Calu3 (cell line): ENCODE data around the gene ALS2. TPM values are rescaled to one million over a fixed set of nuclear protein-coding genes. Genes with fewer than 3 reads are reported as not detected.
"Not testable (repeated sequence)": the region's sequence is repeated elsewhere in the genome, so short reads cannot be mapped to it uniquely, and the experiment has no call there.

Source experiments
- BruUV-seq: library from RNA; stranded (reverse); fragments of 400-500 nt; replicated peaks from 2 replicates; lab custom pipeline; 2021; lab: Mats Ljungman, UMichigan
- CTCF ChIA-PET: fragments of 300-600 bp; sonication (Branson Sonifier 250); formaldehyde crosslinking; loops from one replicate; lab custom pipeline; 2022; ENCODE audit warnings: antibody characterized with exemption; lab: Charles Lee
- DNase-seq: peaks from one replicate; pipeline ENCODE4 v3.0.0; 2022
- H3K27ac Mint-ChIP-seq: one replicate; pipeline ENCODE4 v1.8.0; 2022; ENCODE audit warnings: mixed read lengths; ENCODE audit not compliant: unreplicated experiment
- H3K27me3 Mint-ChIP-seq: one replicate; pipeline ENCODE4 v1.8.0; 2022; ENCODE audit warnings: mixed read lengths; ENCODE audit not compliant: unreplicated experiment
- H3K36me3 Mint-ChIP-seq: one replicate; pipeline ENCODE4 v1.8.0; 2022; ENCODE audit warnings: mild to moderate bottlenecking, moderate library complexity, mixed read lengths; ENCODE audit not compliant: insufficient read depth, unreplicated experiment
- H3K4me1 Mint-ChIP-seq: one replicate; pipeline ENCODE4 v1.8.0; 2022; ENCODE audit warnings: mild to moderate bottlenecking, low read depth, mixed read lengths; ENCODE audit not compliant: unreplicated experiment
- H3K4me3 Mint-ChIP-seq: one replicate; pipeline ENCODE4 v1.8.0; 2022; ENCODE audit warnings: mild to moderate bottlenecking, low read depth, moderate library complexity, mixed read lengths; ENCODE audit not compliant: unreplicated experiment
- H3K9me3 Mint-ChIP-seq: one replicate; pipeline ENCODE4 v1.8.0; 2022; ENCODE audit warnings: low read depth, mixed read lengths; ENCODE audit not compliant: unreplicated experiment
- CTCF ChIP-seq: fragments of 200-600 bp; IDR thresholded peaks from one replicate; pipeline ENCODE4 v1.8.0; 2022; ENCODE audit warnings: antibody characterized with exemption; ENCODE audit not compliant: unreplicated experiment
- intact Hi-C: fragments of 100-400 bp; cut with micrococcal nuclease; formaldehyde crosslinking; loops from one replicate; pipeline ENCODE4 v1.10.0; 2022; ENCODE audit not compliant: unreplicated experiment
- total RNA-seq: library from RNA; stranded (reverse); gene quantifications from 2 replicates; pipeline ENCODE4 v1.2.3, GENCODE V29; 2022

Gene ALS2
- total RNA-seq, 1 experiment from 2014 or later = 29.0 TPM

DNA sequence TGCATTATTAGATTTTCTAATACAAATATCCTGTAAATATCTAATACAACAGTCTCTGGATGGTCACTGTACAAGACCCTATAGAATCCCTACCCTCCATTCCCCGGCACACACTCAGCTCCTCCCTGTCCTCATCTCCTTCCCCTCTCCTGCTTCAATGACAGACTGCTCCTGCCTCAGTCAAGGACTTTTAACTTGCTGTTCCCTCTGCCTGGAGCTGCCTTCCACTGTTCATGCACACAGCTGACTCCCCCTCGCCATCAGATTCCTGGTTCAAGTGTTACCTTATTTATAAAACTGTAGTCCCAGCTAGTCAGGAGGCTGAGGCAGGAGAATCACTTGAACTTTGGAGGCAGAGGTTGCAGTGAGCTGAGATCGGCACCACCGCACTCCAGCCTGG lies 28.9 kb upstream of the ALS2 start:
- DNase-seq = no peak
- Mint-ChIP-seq H3K9me3 (no peaks in the 10 kb centered on the region), H3K36me3 (no peaks in the 10 kb centered on the region), H3K27ac (no peak overlapping the region), H3K4me3 (no peak overlapping the region), H3K27me3 (no peaks in the 10 kb centered on the region), H3K4me1 (no peaks in the 10 kb centered on the region)
- CTCF ChIA-PET = no interaction called here
- TF ChIP-seq CTCF = no peak
- BruUV-seq = no TSS peak
- intact Hi-C loops = no loop called here

GRCh38 chr2:201808027-201808426 lies 27.3 kb upstream of the ALS2 start:
- Mint-ChIP-seq H3K27ac (no peak overlapping the region), H3K4me3 (no peak overlapping the region), H3K27me3 (no peaks in the 10 kb centered on the region), H3K9me3 (no peaks in the 10 kb centered on the region), H3K36me3 (no peaks in the 10 kb centered on the region), H3K4me1 (no peaks in the 10 kb centered on the region)
- no peak for TF ChIP-seq CTCF
- BruUV-seq = no TSS peak
- intact Hi-C loops = no loop called here
- CTCF ChIA-PET = no interaction called here
- no peak for DNase-seq

DNA sequence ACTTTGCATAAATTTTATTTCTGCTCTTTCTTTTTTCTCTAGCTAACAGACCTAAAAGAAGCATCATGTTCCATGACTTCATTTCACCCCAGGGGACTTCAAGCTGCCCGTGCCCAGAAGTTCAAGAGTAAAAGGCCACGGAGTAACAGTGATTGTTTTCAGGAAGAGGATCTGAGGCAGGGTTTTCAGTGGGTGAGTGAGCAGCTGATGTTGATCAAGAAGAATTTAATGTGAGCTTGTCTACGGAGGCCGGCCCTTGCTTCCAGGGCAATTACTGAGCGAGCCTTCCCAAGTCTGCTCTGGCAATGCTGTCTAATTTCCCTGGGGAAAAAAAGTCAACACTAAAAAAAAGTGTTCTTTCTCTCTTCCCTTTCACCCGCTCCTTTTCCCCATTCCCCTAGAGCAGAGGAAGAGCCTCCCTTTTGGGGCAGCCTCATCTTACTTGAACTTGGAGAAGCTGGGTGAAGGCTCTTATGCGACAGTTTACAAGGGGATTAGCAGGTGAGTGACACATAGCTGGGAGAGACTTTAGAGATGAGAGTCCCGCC lies 26.8 kb upstream of the ALS2 start:
- H3K4me3 Mint-ChIP-seq = no peak overlapping the region

DNA sequence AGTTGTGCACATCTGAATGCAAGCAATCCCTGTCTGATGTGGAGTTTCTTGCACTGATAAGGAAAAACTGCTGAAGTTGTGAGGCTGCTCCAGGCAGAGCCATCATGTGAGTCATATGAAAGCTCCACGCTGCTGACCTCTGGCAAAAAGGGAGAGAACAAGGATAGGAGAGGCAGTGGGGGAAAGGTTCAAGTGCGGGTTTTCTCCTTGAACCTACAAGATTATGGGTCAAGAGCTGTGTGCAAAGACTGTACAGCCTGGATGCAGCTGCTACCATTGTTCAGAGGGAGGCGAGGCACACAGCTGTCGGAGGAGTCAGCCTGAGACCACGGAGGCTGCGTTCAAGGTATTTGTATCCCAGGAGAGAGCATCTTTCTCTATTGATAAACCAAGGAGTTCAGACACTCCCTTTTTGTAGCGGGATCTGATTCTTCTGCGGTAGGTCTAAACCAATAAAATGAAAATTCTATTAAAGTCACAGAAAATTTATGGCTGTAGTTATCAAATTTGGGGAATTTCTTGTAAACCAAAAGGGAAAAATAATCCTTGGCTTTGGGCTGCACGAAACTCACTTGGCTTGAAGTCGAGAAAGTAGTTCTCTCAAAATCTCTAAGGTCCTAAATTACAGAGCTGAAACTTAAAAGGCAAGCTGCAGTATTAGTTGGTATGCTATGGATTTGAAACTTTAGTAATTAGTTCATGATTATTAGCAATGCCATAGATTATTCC lies 25.9 kb upstream of the ALS2 start, which contains the start of gene CDK15:
Gene CDK15 (plus strand): TSS at position 96 of the 729 bp plus-strand sequence. CDS start 128 bp downstream, at position 224.
- TF ChIP-seq CTCF = no peak
- H3K4me1 Mint-ChIP-seq = no peaks in the 10 kb centered on the region
- BruUV-seq = no TSS peak
- no peaks in the 10 kb centered on the region for H3K9me3 Mint-ChIP-seq
- H3K27me3 Mint-ChIP-seq = no peaks in the 10 kb centered on the region
- intact Hi-C loops = no loop called here
- DNase-seq = no peak
- no peak within 1 kb of the TSS for H3K4me3 Mint-ChIP-seq
- no peak within 1 kb of the TSS for H3K27ac Mint-ChIP-seq
- no peaks in the 10 kb centered on the region for H3K36me3 Mint-ChIP-seq
- CTCF ChIA-PET = interaction anchor here (0.6 kb wide), 1 partner anchor 650 kb away, joined by 6 read pairs; no protein-coding TSS in a partner anchor

More for the DNA sequence above, 26.8 kb upstream of the ALS2 start:
- H3K27ac Mint-ChIP-seq = no peak overlapping the region
- H3K27me3 Mint-ChIP-seq = no peaks in the 10 kb centered on the region
- TF ChIP-seq CTCF = no peak
- DNase-seq = no peak
- CTCF ChIA-PET = no interaction called here
- no peaks in the 10 kb centered on the region for H3K4me1 Mint-ChIP-seq
- no TSS peak for BruUV-seq
- intact Hi-C loops = no loop called here
- H3K9me3 Mint-ChIP-seq = no peaks in the 10 kb centered on the region
- no peaks in the 10 kb centered on the region for H3K36me3 Mint-ChIP-seq

GRCh38 chr2:201798914-201799285 lies 18.2 kb upstream of the ALS2 start:
- not testable (repeated sequence) for H3K36me3 Mint-ChIP-seq, H3K27me3 Mint-ChIP-seq, BruUV-seq, H3K4me3 Mint-ChIP-seq, H3K9me3 Mint-ChIP-seq
- H3K27ac Mint-ChIP-seq = peak overlapping the region; percentile 44
- peak; percentile 18 for DNase-seq
- peaks cover 23% of the 10 kb centered on the region for H3K4me1 Mint-ChIP-seq
- CTCF ChIA-PET = interaction anchor here (0.7 kb wide), 1 partner anchor 22 kb away, joined by 6 read pairs; no protein-coding TSS in a partner anchor
- intact Hi-C loops = loop anchor here (1.0 to 10.0 kb wide), 7 partner anchors 33 to 496 kb away; no protein-coding TSS in a partner anchor
